HG03565 (cell line): ENCODE measurements around the gene NOD1.

Experiments used
- ATAC-seq: cut with Tn5 transposase; IDR thresholded peaks from one replicate; pipeline ENCODE4 v1.9.1; 2021; ENCODE audit warnings: mild to moderate bottlenecking, moderate library complexity; ENCODE audit not compliant: unreplicated experiment

The NOD1 gene

DNA sequence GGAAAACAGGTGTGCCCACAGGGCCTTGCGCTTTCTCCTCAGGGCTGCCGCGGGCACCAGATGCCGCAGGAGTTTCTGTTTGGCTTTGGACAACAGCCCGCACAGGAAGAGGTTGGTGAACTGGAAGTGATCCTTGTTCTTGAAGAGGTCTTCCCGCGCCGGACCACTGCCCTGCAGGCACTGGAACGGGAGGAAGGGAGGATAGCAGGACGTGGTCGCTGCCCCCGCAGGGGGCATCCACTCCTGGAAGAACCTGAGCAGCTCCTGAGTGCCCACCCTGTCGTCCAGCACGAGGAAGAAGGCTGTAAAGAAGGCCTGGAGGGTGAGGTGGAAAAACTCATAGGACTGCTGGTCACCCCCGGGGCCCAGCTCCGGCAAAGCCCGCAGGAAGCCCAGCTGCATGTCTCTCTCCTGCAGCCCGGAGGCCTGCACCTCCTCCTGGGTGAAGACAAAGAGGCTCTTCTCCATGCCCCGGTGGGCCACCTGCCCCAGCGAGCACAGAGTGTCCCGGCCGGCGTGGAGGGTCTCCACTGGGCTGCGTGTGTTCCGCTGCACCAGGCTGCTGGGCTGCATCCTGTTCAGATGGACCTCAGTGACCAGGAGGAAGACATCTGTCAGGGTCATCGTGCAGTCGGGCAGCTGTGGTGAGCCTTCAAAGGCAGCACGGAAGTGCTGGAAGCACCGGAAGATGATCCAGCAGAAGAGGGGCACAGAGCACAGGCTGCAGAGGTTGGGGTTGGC lies 26.9 kb downstream of the NOD1 start:
- no peak for ATAC-seq

DNA sequence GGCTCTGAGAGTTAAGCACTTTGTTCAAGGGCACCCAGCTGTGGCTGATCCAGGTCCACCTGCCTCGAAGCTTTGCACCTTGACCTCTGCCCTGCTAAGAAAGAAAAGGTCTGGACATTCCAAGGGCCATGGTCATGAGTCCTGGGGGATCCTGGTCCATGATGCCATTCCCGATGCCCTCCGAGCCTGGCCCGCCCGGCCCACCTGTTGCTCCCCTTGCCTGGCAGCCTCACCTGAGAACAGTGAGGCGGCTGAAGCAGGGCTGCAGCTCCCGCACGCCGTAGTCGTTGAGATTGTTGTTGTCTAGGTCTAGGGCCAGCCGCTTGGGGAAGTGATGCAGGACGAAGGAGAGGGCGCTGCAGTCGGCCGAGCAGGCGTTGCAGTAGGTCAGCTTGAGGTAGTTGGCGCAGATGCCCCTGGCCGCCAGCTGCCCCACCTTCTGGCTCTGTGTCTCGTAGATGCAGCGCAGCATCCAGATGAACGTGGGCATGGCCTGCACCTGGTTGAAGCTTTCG lies 27.5 kb downstream of the NOD1 start:
- no peak for ATAC-seq

DNA sequence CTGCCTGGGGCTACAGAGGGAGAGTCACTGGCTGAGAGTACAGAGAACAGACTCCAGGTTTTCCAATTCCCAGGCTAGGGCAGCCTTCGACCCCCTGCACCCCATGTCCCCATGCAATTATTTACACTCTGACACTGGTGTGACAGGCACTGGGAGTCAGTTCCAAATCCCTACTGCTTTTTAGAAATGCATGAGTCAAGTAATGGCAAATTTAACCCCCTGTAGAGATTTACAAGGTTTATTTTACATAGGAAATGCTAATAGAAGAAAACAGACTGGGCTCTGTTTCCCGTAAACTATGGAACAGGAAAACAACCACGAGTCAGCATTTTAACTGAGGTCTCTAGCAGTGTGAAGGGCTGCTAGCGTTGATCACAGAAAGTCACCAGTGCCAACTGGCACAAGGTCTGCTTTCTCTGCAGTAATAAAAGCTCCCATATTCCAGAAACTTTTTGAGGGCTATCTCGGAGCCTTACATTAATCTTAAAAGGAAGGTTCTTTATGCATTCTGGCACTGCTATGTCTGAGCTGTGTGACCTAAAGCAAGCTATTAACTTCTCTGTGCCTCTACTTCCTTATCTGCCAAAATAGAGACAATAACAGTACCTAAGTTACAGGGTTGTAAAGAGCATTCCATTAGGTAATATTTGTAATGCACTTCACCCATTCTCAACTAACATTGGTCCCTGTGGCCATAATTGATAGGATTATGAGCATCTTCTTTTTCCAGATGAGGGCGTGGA lies 28.2 kb downstream of the NOD1 start:
- no peak for ATAC-seq

DNA sequence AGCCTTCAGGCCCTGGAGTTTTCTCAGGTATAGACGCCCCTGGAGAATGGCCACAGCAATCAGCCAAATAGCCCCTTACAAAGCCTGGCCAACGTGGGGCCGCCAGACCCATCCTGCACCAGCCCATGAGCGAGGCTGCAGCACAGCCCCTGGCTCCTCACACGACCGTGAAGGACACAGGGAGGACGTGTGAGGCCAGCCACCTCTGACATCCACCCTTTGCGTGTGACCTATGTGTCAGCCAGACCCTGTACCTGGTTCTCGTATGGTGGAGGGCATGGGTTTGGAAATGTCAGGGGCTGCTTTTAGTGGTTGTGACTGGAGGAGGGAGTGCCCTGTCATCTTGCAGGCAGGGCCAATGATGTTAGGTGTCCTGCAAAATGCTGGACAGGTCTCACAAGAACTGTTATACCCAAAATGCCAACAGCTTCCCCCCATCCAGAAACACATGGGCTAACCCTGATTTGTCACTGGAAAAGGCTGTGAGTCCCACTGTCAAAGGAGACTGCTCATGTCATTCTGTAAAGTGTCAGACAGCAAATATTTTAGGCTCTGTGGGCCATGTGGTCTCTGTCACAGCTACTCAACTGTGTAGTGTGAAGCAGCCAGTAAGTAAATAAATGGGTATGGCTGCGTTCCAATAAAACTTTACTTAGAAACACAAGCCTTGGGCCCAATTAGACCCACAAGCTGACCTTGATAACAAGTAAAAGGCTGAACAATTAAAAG lies 30.0 kb downstream of the NOD1 start:
- ATAC-seq = no peak

DNA sequence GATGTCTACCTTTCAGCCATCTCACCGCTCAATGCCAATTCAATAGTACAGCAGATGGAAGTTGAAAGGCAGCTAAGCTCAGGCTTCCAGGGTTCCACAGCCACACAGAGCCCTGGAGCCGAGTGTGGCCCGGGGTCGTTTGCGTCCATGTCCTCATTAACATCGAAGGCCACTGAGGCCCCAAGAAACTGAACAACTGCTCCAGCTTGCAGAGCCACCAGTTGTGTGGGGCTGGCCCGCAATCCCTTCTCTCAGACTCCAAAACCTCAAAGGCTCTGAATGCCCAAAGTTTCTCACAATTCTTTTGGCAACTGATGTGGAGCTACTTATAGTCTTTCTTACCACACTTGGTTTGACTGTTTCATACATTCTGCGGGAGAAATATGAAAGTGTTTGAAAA lies 31.1 kb downstream of the NOD1 start:
- ATAC-seq = no peak

DNA sequence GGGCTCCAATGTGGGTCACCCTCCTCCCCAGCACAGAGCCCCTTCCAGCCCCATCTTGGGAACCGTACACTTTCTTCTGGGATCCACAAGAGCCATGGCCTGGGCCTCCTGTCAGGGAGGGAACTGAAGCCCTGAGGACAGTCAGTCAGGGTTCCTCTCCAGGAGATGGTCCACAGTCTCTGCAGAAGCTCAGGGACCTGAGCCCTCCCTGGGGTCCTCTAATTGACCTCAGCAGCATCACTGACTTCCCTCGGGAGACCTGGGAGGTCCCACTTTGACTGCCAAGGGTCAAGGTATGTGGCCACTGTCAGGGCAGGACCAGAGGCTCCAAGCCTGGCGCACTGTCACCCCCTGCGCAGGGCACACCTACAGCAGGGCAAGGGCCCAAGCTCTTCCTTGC lies 32.3 kb downstream of the NOD1 start:
- no peak for ATAC-seq

DNA sequence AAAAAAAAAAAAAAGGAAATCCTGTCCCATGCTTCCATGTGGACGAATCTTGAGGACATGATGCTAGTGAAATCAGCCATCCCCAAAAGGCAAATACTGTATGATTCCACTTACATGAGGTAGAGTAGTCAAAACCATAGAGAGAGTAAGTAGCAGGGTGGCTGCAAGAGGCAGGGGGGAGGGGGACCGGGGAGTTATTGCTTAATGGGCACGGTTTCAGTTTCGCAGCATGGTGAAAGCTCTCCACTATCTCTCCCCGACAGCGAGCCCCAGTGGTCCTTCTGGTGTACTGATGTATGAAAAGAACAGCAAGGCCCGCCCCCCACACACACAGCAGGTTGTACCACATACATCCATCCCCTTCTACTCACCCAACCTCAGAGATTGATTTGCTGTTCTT lies 32.8 kb downstream of the NOD1 start:
- peak; percentile 78 for ATAC-seq

DNA sequence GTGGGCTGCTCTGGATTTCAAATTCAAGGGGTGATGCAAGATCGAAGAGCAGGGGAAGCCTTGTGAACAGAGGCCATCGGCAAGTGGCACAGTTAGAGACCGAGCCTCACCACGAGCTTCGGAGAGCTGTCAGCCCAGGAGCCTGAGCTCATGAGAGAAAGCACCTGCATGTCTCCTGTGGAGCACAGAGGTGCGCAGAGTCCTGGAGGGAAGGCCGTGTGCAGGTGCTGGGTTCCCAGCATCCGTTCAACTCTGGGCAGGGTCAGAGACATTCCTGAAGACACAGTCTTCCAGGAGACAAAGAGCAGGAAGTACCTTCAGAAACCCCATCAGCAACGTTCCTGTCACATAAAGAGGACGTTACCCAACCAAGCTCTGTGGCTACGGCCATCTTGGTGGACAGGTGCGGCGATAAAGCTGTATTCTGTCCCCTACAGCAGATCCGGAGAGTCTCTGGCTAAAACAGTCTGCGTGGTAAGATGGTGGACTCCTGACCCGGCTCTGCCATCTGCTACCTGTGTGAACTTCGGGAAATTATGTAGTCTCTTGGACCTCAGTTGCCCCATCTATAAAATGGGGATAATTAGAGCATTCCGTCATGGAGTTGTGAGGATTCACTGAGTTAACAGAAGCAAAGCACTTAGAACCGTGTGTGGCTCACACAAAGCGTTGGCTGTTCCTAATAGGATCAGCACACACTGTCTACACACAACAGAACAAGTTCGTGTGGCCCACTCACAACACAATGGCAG lies 40.6 kb downstream of the NOD1 start:
- ATAC-seq = no peak

DNA sequence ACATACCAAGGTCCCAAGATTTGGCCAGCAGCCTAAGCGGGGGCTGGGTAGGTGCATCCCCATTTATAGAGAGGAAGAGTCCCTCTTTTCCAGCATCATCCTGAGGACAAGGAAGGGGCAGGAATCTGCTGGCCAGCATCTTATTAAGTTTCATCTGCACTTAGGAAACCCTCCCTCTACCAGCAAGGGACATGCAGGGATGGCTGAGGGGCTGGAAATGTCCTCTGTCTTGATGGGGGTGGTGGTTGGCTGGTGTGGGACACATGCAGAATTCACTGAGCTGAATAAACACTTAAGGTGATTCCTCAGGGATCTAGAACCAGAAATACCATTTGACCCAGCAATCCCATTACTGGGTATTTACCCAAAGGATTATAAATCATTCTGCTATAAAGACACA lies 42.1 kb downstream of the NOD1 start:
- ATAC-seq = no peak

DNA sequence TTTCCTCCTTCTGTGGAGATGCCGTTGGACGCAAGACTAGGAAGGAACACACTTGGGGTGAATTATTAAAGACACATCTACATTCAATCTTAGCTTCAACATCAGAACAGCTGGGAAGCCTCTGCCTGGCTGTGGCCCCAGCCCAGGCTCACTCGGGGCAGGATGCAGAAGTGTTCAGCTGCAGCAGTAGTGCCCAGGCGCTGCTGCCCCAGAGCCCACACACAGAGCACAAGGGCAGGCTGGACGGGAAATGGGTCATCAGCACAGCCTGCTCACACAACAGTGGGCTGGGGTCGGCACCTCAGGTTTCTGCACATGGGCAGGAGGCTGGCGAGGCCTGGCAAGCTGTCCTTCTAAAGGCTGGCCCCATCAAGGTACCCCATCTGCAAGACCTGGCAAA lies 42.5 kb downstream of the NOD1 start:
- no peak for ATAC-seq

DNA sequence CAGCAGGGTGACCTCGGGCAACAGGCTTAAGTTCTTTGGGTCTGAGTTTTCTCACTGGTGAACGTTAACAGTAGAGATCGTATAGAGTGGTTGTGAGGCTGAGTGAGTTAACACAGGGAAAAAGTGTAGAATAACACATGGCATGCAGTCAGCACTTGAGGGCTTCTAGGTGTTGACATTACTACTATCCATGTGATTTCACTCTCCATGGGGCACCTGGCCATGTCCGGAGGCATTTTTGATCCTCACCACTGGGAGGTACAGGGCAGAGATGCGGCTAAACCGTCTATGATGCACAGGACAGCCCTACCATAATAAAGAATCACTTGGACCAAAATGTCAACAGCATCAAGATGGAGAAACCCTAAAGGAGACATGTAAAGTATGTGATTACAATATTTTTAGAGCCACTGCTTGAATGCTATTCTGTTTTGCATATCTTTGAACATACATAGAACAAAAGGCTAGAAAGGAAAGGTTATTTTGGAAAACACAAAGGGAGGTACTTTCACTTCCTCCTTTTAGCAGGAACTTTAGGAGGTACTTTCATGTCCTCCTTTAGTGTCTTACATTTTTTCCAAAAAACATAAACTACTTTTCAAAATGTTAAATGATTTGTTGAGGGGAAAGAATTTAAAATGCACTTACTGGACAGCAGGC lies 44.3 kb downstream of the NOD1 start:
- ATAC-seq = peak; percentile 69

DNA sequence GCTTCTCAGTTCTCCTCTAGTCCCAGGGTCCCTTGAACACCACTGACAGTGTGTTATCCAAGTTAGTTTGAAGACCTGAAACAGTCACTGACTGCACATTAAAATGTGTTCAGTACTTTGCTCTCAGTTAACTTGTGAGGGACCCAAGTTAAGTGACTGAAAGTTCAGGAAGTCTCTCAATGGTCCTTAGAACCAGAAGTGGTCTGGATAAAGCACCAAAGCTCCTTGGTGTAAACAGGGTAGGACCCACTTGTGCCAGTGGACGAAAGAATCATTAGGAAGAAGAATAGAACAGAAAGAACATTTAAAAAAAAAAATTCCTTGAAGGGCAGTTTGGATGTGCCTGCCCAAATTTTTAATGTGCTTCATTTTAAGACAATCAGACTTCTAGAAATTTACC lies 45.1 kb downstream of the NOD1 start:
- no peak for ATAC-seq

DNA sequence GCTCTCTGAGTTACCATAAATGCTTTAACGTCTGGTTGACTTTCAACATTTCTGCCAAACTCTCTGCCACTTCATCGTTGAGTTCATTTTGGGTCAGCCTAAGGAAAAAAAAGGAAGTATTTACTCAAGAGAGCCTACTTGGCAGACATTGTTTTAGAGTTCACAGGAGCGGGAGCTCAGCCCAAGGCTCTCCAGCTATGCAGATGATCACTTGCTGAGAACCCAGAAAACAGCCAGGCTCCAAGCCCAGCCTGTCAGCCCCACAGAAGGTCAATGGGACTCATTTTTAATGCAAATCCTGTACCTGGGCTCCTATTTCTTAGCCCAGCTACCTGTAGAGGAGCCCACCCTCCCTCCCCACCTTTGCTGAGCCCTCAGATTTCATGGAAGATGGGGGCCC lies 45.5 kb downstream of the NOD1 start:
- ATAC-seq = no peak

DNA sequence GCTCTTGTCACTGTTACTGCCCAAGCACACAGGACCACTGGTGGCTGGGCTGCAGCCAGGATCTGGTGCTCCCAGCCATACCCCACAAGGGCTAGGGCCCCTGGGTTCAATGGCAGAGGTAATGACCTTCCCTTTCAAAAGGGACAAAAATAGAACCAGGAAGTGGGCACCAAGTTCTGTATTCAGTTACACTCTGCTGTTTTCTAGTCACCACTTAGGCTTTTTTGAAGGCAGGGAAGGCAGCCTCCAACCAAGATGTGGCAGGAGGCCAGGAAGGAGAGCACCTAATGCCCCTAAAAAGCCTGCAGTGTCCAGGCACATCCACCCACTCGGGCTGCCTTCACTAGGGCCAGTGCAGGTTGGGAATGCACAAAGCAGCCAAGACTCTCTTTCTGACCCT lies 47.8 kb downstream of the NOD1 start:
- ATAC-seq = no peak

DNA sequence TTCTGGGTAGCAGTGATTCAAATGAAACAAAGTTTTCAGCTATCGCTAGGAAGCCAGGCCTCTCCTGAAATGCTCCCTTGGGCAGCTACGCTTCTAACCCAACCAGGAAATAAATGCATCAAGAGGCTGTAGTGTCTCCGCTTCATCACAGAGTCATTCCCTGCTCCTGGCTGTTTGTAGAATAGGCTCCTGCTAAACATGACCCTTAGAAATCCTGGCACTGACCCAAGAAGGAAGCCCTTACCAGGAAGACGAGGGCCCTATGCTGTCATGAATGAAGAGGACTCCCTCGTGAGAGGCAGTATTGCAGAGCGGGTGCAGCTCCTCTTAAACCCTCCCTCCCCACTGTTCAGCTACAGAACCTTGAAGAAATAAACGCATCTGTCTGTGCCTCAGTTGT lies 48.3 kb downstream of the NOD1 start:
- no peak for ATAC-seq

DNA sequence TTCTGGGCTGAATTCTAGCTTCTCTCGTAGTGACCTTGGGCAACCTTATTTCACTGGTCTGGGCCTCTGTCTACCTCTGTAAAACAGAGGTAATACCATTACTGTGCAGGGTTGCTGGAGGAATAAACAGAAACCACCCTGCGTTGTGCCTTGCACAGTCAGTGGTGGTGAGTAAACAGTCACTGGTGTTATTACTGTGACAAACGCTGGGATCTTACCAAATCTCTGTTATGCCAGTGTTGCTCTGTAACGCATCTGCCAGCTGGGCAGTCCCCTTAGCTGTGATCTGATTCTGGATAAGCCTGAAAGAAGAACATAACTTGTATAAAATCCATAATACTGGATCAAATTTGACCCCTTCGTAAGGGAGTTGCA lies 49.4 kb downstream of the NOD1 start:
- no peak for ATAC-seq

DNA sequence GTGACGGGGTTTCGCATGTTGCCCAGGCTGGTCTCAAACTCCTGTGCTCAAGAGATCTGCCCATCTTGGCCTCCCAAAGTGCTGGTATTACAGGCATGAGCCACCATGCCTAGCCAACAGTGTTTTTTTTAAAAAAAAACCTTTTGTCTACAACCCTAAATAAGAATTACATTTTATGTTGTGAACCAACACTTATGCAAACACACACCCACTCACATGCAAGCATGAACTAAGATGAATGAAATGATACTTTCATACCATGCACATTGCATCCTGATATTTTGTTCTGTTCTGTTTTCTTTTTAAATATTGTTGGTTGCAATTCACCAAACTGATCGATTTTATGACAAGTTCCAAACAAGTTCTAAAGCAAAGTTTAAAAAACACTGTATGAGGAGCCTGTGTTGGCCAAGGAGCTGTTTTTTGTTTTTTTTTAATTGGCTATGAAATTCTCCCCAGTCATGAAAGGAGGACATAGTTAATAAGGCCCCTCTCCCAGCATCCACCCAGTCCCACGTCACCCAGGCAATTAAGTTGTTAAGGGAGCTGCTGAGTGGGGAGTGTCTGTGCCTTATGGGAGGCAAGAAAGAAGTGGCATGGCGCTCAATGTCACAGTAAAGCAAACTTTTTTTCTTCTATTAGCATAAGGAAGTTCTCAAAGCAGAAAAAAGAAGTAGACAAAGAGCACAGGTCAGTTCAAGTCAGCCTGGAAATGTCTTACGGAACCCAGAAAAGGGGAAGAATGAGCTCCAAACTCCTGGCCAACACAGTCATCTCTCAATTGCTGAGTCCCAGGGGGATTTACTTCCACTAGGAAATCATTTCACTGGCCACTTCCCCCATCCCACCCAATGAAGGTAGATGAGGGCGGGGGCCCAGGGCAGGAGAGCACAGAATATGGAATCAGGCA lies 50.1 kb downstream of the NOD1 start:
- no peak for ATAC-seq

DNA sequence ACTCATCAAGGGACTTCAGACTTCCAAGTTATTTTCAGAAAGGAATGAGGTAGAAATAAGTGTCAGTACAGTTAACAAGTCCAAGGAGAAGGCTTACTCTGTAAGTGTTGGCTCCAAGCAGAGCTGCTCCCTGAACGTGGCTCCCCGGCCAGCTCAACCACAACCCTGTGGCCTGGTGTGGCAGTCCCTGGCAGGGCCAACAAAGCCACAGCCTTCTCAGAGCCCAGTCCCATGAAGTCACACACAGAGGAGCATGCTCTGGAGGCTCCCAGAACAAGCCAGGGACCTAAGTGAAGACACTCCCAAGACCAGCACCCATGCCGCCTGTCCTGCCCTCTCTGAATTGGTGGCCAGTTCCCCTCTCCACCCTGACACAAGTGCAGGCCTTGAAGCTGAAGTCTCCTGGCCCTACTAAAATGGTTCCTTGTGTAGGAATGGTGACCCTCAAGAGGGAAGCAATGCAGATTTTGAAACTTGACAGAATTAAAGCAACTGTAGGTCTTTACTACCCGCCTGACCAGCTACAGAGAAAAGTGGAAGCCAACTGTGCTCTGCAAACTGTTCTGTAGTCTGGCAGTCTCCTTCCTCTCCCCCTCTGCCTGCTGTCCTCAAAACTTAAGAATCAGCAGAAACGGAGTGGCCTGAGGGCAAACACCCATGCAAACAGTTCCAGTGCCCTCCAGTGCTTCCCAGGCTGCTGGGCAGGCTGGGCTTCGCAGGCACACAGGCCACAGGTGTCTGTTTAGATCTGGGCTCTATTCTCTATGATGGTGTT lies 51.1 kb downstream of the NOD1 start:
- ATAC-seq = no peak

DNA sequence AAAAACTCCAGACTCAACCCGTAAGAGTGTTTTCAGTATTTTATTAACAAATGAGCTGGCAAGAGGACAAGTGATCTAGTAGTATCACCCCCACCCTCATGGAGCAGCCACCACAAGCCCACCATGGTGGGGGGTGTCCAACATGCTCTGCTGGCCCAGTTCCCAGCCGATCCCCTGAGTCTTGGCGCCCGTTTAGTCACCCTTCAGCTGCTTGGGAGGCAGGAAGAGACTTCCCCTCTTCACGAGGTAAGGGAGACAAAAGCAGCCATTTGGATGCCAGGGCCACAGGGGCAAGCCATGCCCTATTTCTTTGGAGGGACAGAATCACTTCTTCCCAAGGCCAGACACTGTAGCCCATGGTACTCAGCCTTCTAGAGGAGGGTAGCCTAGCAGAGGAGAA lies 54.1 kb downstream of the NOD1 start:
- ATAC-seq = no peak
